ENCODE results near the gene TRIM33.
"Not testable (repeated sequence)": the region's sequence is repeated elsewhere in the genome, so short reads cannot be mapped to it uniquely, and the experiment has no call there.

The TRIM33 gene

DNA sequence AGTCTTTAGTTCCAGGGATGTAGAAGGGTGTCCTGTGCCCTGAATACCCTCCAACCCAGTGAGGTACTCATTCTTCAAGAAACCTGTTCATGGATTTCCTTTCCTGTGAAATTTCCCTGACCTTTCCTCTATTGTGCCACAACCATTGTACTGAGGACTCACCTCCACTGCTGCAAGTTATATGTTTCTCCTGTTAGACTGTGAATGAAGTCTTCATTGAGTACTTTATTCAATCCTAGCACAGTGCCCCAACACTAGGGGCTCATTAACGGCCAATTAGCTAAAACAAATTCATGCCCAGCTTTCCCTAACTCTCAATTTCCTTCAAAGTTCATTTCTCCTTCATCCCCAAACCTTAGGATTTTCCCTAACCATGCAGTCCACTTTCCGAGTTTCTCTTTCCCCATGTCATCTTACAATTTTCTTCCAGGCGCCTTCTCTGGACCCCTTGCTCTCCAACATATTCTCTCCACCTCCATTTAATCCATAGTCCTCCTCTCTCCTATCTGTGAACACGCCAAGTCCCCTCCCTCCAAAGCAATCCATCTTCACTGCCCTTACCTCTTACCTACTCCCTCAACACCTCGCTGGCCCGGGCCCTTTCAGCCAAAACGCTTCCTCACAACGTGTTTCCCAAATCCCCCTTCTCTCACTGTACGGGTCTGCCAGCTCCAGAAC lies 1.3 kb downstream of the TRIM33 start:
- DNase-seq = no peak

DNA sequence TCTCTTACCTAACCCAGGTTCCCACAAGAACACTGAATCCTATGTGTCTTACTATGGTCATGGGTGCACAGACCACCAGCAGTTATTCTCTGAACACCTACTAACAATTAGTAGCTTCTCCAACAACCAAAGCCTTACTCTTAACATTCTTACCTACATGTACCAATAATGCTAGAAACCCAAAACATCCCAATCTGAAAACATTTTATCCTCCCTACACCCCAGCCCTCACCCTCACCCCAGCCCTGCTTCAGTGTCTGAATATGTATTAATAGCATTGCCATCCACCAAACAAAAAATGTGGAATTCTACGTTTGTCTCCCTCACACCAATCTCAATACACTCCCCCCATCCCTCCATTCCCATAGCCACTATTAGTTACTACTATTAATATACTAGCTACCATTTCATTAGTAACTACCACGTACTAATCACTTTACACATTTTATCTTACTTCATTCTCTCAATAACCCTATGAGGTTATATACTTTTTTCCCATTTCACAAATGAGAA lies 2.6 kb downstream of the TRIM33 start:
- no peak for DNase-seq

DNA sequence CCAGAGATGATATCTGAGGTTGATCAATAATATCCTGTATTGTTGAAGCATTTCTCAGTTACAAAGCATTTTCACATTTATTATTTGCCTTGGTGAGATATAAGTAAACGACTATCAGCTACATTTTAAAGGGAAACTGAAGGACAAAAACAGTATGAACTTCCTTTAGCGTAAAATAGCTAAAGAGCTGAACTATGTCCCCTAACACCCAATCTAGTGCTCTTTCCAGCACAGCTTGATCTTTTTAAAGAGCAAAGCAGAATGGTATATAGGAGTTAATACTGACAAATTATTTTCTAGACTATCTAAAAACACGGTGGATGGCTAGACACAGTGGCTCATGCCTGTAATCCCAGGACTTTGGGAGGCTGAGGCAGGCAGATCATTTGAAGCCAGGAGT lies 3.5 kb downstream of the TRIM33 start:
- DNase-seq = no peak

DNA sequence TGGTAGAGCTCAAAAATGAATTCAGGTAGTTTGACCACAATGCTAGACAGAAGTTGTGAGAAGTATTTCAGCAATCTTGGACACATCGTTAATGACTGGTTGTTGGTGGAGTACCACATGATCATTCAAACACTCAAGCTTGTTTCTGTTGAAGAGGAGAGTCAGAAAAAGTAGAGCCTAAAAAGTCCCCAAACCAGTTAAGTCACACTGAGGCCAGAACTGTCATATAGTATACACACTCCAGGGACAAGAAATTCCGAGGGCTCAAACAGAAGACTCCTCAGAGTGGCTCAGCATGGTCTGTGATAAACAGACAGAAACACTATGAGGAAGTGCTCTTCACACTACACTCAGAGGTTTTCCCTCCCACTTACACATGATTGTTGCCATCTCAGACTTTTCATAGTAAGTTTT lies 5.8 kb downstream of the TRIM33 start:
- no peak for DNase-seq

DNA sequence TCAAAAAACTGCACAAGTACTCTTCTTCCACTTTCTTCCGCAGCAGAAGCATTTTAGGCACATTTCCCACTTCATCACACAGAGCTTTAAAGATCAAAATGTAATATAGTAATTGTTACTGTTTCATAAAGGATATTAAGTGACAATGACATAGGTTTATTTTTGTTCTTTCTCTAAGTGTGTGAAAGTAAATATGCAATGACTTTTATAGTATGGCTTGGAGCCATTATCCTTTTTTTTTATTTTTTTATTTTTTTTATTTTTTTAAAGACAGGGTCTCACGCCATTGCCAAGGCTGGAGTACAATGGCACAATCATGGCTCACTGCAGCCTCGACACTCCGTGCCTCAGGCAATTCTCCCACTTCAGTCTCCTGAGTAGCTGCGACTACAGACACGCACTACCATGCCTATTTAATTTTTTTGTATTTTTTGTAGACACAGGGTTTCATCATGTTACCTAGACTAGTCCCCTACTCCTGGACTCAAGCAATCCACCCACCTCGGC lies 7.0 kb downstream of the TRIM33 start:
- no peak for DNase-seq

DNA sequence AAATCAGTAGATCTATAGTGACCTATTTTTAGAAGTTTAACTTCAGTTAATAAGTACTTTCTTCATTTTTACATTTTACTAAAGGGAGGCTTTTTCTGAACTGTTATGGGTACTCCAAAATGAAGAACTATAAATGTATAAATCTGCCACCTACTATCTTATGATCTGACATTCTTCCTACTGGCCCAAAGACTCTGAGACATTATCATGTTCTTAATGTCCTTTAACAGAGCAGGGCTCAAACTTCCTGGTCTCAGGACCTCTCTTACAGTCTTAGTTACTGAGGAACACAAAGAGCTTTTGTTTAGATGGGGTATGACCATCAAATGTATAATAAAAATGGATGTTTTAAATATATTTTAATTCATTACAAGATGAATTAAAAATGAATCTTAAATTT lies 8.9 kb downstream of the TRIM33 start:
- no peak for DNase-seq

DNA sequence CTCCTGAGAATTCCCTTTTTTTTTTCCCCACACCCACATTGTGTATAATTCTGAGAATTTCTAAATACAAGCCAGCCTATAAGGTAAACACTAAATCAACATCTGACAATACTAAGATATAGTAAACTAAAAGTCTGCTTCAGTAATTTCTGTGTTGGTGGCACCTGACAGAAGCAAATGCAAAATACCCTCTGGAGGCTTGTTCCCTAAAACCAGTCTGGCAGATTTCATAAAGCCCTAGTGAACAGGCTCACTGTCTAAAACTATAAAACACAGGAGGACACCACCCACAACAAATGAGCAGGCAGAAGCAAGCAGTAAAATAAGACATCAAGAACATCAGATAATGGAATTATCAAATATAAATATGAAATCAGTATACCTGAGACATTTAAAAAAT lies 11.5 kb downstream of the TRIM33 start:
- no peak for DNase-seq

GRCh38 chr1:114496089-114496488 lies 14.9 kb downstream of the TRIM33 start:
- no peak for DNase-seq

- DNase-seq = no peak
Observed at GRCh38 chr1:114495486-114495885, 15.5 kb downstream of the TRIM33 start.

DNA sequence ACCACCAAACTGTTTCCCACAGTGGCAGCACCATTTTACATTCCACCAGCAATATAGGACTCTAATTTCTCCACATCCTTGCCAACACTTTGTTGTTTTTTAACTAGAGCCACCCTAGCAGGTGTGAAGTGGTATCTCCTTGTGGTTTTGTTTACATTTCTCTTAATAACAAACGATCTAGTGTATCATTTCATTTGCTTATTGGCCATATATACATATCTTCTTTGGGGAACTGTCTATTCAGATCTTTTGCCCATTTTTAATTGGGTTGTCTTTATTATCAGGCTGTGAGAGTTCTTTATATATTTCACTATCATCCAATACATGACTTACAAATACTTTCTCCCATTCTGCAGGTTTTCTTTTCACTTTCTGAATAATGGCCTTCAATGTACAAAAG lies 18.0 kb downstream of the TRIM33 start:
- DNase-seq = no peak

- DNase-seq = no peak
Observed at GRCh38 chr1:114490274-114490693, 20.7 kb downstream of the TRIM33 start.

GRCh38 chr1:114488739-114489138 lies 22.3 kb downstream of the TRIM33 start:
- no peak for DNase-seq

- DNase-seq = no peak
Observed at GRCh38 chr1:114485286-114485685, 25.7 kb downstream of the TRIM33 start.

GRCh38 chr1:114482585-114482984 lies 28.4 kb downstream of the TRIM33 start:
- DNase-seq = no peak

DNA sequence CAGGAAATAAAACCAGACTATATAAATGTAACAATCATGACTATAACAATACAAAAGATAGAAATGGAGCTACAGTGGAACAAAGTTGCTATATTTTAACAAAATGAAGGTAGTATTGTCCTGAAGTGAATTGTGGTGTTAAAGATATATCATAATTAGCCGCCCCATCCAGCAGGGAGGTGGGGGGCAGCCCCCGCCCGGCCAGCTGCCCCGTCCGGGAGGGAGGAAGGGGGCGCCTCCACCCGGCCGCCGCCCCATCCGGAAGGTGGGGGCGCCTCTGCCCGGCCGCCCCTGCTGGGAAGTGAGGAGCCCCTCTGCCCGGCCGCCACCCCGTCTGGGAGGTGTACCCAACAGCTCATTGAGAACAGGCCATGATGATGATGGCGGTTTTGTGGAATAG lies 31.4 kb downstream of the TRIM33 start:
- not testable (repeated sequence) for DNase-seq

- DNase-seq = no peak
Observed at GRCh38 chr1:114479134-114479533, 31.9 kb downstream of the TRIM33 start.

- no peak for DNase-seq
Observed at GRCh38 chr1:114473796-114474195, 37.2 kb downstream of the TRIM33 start.

DNA sequence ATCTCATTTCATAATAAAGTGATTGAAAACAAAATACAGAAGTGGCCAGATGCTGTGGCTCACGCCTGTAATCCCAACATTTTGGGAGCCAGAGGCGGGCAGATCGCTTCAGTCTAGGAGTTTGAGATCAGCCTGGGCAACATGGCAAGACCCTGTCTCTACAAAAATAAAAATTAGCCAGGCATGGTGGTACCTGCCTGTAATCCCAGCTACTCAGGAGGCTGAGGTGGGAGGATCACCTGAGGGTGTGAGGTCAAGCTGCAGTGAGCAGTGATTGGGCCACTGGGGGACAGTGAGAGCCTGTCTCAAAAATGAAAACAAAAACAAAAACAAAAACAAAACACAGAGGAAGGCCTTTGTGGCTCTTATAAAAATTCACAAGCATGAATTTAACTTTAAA lies 38.6 kb downstream of the TRIM33 start:
- no peak for DNase-seq

DNA sequence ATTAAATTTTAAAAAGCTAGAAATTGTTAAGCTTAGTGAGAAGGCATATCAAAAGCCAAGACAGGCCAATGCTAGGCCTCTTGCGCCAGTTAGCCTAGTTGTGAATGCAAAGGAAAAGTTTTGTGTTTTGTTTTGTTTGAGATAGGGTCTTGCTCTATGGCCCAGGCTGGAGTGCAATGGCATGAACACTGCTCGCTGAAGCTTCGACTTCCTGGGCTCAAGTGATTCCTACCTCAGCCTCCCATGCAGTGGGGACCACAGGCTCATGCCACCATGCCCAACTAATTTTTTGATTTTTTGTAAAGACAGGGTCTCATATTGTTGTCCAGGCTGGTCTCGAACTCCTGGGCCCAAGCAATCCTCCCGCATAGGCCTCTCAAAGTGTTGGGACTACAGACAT lies 40.3 kb downstream of the TRIM33 start:
- no peak for DNase-seq

DNA sequence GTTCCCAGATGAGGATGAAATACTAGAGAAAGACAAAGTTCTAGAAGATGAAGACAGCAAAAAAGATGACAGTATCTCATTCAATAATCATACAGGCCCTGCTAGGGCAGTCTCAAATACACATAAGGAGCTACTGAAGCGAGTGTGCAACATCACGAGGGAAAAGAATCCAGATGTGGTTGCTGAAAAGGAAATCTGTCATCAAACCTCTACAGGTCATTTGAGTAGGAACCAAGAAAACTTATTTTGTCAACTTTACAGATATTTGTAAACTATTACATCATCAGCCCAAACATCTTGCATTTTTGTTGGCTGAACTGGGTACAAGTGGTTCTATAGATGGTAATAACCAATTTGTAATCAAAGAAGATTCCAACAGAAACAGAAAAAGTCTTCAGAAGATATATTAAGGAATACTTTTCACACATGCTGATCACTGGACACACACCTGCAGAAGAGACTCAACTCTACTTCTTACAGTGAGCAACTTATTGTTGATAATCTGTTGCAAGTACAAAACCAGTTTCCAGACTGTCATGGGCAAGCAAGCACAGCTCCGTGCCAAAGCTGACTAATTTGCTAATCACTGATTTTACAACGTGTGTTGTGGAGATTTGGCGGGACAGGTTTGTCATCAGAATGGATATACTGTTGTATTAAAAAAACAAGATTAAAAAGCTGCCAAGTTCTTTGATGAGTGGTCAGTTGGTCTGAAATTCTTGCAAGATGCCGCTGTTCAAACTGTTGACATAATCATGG lies 42.1 kb downstream of the TRIM33 start:
- no peak for DNase-seq

GRCh38 chr1:114468047-114468446 lies 43.0 kb downstream of the TRIM33 start:
- DNase-seq = no peak

GRCh38 chr1:114467491-114467890 lies 43.5 kb downstream of the TRIM33 start:
- no peak for DNase-seq

DNA sequence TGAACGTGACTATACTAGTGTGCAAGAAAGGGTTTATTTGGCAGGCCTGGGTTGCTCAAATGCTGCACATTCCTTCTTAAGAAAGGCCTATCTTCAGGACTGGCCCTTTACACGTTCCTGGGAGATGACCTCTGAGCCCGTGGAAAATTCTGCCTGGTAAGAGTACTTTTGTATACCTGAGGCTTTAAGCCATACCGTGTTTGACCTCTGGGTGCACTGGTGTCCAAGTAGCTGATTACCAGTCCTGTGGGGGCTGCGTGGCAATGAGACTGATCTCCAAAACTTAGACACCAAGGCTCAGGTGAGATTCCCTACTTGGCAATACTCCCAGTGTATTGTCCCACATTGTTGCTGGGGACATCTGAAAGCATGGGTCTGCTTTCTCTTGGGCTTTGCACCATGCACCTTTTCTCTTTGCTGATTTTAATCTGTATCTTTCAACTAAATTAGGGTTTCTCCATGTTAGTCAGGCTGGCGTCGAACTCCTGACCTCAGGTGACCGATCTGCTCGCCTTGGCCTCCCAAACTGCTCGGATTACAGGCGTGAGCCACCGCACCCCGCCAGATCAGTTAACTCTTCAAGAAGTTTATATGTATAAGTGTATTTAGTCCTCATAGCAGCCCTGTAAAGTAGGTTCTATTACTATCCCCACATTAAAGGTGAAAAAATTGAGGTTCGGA lies 44.5 kb downstream of the TRIM33 start:
- no peak for DNase-seq

DNA sequence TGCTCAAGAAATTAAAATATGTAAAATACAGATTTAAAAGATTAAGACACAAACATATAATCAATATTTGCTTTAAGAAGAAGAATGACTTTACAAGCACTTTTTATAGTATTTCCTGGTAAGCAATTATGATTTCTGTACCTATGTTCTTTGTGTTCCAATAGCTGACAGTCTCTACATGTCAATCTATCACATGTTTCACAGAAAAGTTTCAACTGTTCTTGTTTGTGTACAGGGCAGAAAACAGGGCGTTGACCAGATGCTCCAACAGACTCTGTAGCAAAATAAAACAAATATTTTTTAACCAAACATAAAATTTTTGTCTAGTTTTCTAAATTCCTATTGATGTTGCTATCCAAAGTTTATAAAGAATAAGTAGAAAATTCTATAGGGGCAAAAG lies 48.0 kb downstream of the TRIM33 start:
- no peak for DNase-seq
